ENCODE results near the gene SREBF2.

GRCh38 chr22:41880653-41881052 is 47.7 kb downstream of the SREBF2 start:
- TF ChIP-seq POLR2AphosphoS5 (IDR thresholded peaks at IDR 0.05; ENCODE audit: borderline replicate concordance, low read depth, low read length) (no peak), EZH2 (IDR thresholded peaks at IDR 0.05) (no peak), FOXP2 (optimal IDR thresholded peaks at IDR 0.05; ENCODE audit: control extremely low read depth, extremely low read length, insufficient read depth) (no peak)

Data from SK-N-MC (cell line).